OCI-LY3 (cell line): ENCODE results near the gene HMX3.

Experiments
- H2AFZ ChIP-seq: fragments of 200-600, 300-600 bp; shearing (Covaris generic); 2 replicates; pipeline ENCODE4 v1.6.0; 2014; ENCODE audit warnings: antibody characterized with exemption, low read depth, low read length
- H3K27ac ChIP-seq: fragments of 200-600, 300-600 bp; sonication (generic); 2 replicates; pipeline ENCODE4 v1.5.1; 2014; ENCODE audit warnings: mild to moderate bottlenecking, low read length, moderate library complexity, mixed read lengths
- H3K27me3 ChIP-seq: fragments of 200-600, 300-600 bp; sonication (generic); 2 replicates; pipeline ENCODE4 v1.6.1; 2014; ENCODE audit warnings: low read depth, low read length, mixed read lengths
- H3K36me3 ChIP-seq: fragments of 200-600, 300-600 bp; sonication (generic); replicated peaks from 2 replicates; pipeline ENCODE3; 2014; ENCODE audit warnings: low read depth, low read length, mixed read lengths
- H3K4me1 ChIP-seq: fragments of 300-600, 200-600 bp; sonication (generic); 2 replicates; pipeline ENCODE4 v1.6.1; 2014; ENCODE audit warnings: low read length, mixed read lengths
- H3K4me2 ChIP-seq: fragments of 200-600, 300-600 bp; sonication (generic); 2 replicates; pipeline ENCODE4 v1.6.1; 2014; ENCODE audit warnings: low read length, mixed read lengths
- H3K4me3 ChIP-seq: fragments of 300-600, 200-600 bp; sonication (generic); 2 replicates; pipeline ENCODE4 v1.5.1; 2014; ENCODE audit warnings: antibody characterized with exemption, mild to moderate bottlenecking, low read length, moderate library complexity
- H3K79me2 ChIP-seq: fragments of 300-600, 200-600 bp; shearing (Covaris generic); 2 replicates; pipeline ENCODE4 v1.6.1; 2014; ENCODE audit warnings: mild to moderate bottlenecking, low read length, mixed read lengths
- H3K9ac ChIP-seq: fragments of 300-600, 200-600 bp; shearing (Covaris generic); 2 replicates; pipeline ENCODE4 v1.6.0; 2014; ENCODE audit warnings: mild to moderate bottlenecking, low read length, moderate library complexity
- H3K9me3 ChIP-seq: fragments of 200-600, 300-600 bp; shearing (Covaris generic); 2 replicates; pipeline ENCODE4 v1.6.1; 2014; ENCODE audit warnings: low read length, mixed read lengths; ENCODE audit not compliant: insufficient read depth
- H4K20me1 ChIP-seq: fragments of 200-600, 300-600 bp; sonication (generic); 2 replicates; pipeline ENCODE4 v1.6.1; 2016; ENCODE audit warnings: low read length, mixed read lengths; ENCODE audit not compliant: insufficient read depth
- CTCF ChIP-seq: fragments of 200-600, 300-600 bp; sonication (generic); IDR thresholded peaks from 2 replicates; pipeline ENCODE4 v1.5.1; 2014; ENCODE audit warnings: antibody characterized with exemption, low read length, low read depth
- EZH2phosphoT487 ChIP-seq: fragments of 200-600 bp; shearing (Covaris generic); IDR thresholded peaks from 2 replicates; pipeline ENCODE4 v1.6.1; 2018; ENCODE audit warnings: antibody characterized with exemption, mixed run types, low read depth

Gene HMX3

DNA sequence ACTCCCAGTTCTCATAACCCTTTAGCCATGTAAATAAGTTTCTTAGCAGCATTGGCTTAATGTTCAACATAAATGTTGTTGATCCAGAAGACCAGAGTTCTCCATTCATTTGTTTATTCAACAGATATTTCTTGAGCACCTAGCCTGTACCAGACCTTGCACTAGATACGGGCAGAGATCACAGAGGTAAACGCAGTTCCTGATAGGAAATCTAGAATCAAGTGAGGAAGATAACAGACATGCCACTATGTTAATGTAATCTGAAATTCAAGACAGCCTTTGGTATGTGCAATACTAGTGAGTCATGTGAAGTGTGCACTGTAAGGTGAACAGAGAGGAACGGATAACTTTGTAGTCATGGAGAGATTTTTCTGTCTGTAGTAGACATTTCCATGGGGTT, 21.4 kb downstream of the HMX3 start:
- Histone ChIP-seq H3K27ac (no peak overlapping the region), H3K4me2 (peak overlapping the region; percentile 95; the same call in 1 of the 2 replicates), H4K20me1 (peaks cover 50% of the 10 kb centered on the region), H3K27me3 (no peaks in the 10 kb centered on the region), H3K36me3 (peaks cover 69% of the 10 kb centered on the region), H3K9me3 (no peaks in the 10 kb centered on the region), H3K4me3 (no peak overlapping the region), H3K4me1 (peaks cover 54% of the 10 kb centered on the region), H3K79me2 (peaks cover 79% of the 10 kb centered on the region), H2AFZ (no peak overlapping the region), H3K9ac (no peak overlapping the region)
- no peak for TF ChIP-seq CTCF

DNA sequence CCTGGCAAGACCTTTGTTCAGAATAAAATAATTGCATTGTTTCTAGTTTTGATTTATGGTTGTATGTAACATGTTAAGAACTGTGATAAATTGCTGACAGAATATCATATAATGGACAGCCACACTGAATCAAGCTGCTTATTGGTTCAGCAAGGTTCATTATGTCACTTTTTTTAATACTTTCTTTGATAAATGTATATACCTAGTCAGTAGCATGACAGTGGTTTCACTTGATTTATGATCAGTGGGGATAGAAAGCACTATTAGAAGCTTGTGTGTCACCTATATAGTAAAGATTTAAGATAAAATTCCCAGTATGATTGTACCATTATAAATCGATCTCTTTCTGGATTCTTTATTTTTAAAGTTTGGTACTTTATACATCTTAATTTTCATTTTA, 22.9 kb downstream of the HMX3 start:
- Histone ChIP-seq H3K27me3 (no peaks in the 10 kb centered on the region), H3K4me2 (no peak overlapping the region), H3K4me3 (no peak overlapping the region), H4K20me1 (peaks cover 50% of the 10 kb centered on the region), H3K4me1 (peaks cover 50% of the 10 kb centered on the region), H3K27ac (no peak overlapping the region), H3K79me2 (peaks cover 93% of the 10 kb centered on the region), H3K36me3 (peaks cover 82% of the 10 kb centered on the region), H3K9ac (no peak overlapping the region), H2AFZ (no peak overlapping the region), H3K9me3 (no peaks in the 10 kb centered on the region)
- no peak for TF ChIP-seq CTCF
- no peak for TF ChIP-seq EZH2phosphoT487

GRCh38 chr10:123160311-123160980, 24.7 kb downstream of the HMX3 start:
- peaks cover 44% of the 10 kb centered on the region for H4K20me1 ChIP-seq
- H3K27ac ChIP-seq, result no peak overlapping the region
- no peaks in the 10 kb centered on the region for H3K27me3 ChIP-seq
- TF ChIP-seq CTCF, result no peak
- no peak for TF ChIP-seq EZH2phosphoT487
- peaks cover 89% of the 10 kb centered on the region for H3K36me3 ChIP-seq
- no peak overlapping the region for H3K9ac ChIP-seq
- peaks cover 97% of the 10 kb centered on the region for H3K79me2 ChIP-seq
- H3K4me3 ChIP-seq, result no peak overlapping the region
- no peak overlapping the region for H3K4me2 ChIP-seq
- no peaks in the 10 kb centered on the region for H3K9me3 ChIP-seq
- H2AFZ ChIP-seq, result no peak overlapping the region
- H3K4me1 ChIP-seq, result peaks cover 47% of the 10 kb centered on the region

DNA sequence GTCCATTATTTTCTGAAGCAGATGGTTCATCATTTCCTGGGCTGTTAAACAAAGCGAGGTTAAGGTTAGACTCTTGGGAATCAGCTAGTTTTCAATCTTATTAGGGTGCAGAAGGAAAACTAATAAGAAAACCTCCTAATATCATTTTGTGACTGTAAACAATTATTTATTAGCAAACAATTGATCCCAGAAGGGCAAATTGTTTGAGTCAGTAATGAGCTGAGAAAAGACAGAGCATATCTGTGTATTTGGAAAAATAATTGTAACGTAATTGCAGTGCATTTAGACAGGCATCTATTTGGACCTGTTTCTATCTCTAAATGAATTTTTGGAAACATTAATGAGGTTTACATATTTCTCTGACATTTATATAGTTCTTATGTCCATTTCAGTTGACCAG, 28.5 kb downstream of the HMX3 start:
- H3K4me2 ChIP-seq, result no peak overlapping the region
- peaks cover 84% of the 10 kb centered on the region for H3K79me2 ChIP-seq
- H3K4me3 ChIP-seq, result no peak overlapping the region
- no peaks in the 10 kb centered on the region for H3K27me3 ChIP-seq
- H4K20me1 ChIP-seq, result peaks cover 14% of the 10 kb centered on the region
- H3K9ac ChIP-seq, result no peak overlapping the region
- peaks cover 71% of the 10 kb centered on the region for H3K36me3 ChIP-seq
- H2AFZ ChIP-seq, result no peak overlapping the region
- peaks cover 14% of the 10 kb centered on the region for H3K4me1 ChIP-seq
- TF ChIP-seq CTCF (no peak), EZH2phosphoT487 (no peak)
- H3K27ac ChIP-seq, result no peak overlapping the region
- no peaks in the 10 kb centered on the region for H3K9me3 ChIP-seq
